OCI-LY1 (cell line): ENCODE data around the gene NDUFAF5.

Experiments used
- EZH2 ChIP-seq: fragments of 200-600 bp; sonication (generic), shearing (Covaris generic); IDR thresholded peaks from 2 replicates; pipeline ENCODE4 v1.8.0; 2017; ENCODE audit warnings: borderline replicate concordance, mixed run types, mild to moderate bottlenecking, antibody characterized with exemption, low read length, moderate library complexity, mixed read lengths
- TF ChIP-seq, protein P1 (sequence below): fragments of 200-600 bp; sonication (generic), shearing (Covaris generic); IDR thresholded peaks from 2 replicates; pipeline ENCODE4 v1.5.1; 2017; ENCODE audit warnings: mild to moderate bottlenecking, antibody characterized with exemption, low read length, moderate library complexity, mixed read lengths

DNA sequence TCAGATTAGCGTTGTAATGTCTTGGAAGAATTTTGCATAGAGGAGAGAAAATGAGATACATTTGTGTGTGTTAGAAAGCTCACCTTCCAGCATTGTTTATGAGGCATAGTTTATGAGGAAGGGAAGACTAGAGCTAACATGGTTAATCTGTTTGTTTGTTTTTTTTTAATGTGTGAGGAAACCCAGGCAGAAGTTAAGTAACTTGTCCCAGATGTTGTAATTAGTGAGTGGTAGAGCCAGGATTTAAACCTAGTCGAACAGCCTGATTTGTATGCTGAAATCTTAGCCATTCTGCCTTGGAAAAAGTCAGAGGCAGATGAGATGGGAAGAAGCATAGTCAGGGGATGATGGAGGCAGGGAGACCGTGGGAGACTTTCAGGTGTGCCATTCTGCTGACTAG lies 29.1 kb downstream of the NDUFAF5 start:
- TF ChIP-seq, protein P1, sequence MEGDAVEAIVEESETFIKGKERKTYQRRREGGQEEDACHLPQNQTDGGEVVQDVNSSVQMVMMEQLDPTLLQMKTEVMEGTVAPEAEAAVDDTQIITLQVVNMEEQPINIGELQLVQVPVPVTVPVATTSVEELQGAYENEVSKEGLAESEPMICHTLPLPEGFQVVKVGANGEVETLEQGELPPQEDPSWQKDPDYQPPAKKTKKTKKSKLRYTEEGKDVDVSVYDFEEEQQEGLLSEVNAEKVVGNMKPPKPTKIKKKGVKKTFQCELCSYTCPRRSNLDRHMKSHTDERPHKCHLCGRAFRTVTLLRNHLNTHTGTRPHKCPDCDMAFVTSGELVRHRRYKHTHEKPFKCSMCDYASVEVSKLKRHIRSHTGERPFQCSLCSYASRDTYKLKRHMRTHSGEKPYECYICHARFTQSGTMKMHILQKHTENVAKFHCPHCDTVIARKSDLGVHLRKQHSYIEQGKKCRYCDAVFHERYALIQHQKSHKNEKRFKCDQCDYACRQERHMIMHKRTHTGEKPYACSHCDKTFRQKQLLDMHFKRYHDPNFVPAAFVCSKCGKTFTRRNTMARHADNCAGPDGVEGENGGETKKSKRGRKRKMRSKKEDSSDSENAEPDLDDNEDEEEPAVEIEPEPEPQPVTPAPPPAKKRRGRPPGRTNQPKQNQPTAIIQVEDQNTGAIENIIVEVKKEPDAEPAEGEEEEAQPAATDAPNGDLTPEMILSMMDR, result no peak
- TF ChIP-seq EZH2, result no peak
